ENCODE measurements around the gene FOXQ1.

The FOXQ1 gene

GRCh38 chr6:1363729-1364572, 52.1 kb downstream of the FOXQ1 start:
- DNase-seq (no peak), ATAC-seq (no peak)
